CD4-positive, alpha-beta T cell treated with Interleukin-1 beta for 1 hour (primary cell): ENCODE measurements around the gene KLK15.
A peak's percentile ranks its signal among the peaks of the same experiment; 100 is the strongest.
"Not testable (repeated sequence)": the region's sequence is repeated elsewhere in the genome, so short reads cannot be mapped to it uniquely, and the experiment has no call there.

Source experiments
- DNase-seq, 2 donors: peaks; one replicate each; pipeline ENCODE4 v3.0.0-alpha.2; 2020 to 2022

KLK15 gene

DNA sequence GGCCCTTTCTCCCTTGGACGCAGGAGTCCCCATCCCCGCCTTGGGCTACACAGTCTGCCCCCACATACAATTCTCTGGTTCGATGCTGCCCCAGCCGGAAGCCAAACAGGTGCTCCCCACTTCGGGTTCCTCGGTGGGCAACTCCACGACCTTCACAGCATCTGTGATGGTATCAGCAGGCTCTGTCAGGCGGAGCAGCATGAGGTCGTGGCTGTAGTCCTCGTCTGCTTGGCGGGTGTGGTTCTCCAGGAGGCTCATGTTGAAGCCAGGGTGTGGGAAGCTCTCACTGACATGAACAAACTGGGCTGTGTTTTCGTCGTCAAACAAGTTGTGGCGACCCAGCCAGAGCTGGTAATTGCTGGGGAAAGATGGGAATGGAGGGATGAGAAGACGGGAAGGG, 13.3 kb downstream of the KLK15 start:
- no peak for DNase-seq

DNA sequence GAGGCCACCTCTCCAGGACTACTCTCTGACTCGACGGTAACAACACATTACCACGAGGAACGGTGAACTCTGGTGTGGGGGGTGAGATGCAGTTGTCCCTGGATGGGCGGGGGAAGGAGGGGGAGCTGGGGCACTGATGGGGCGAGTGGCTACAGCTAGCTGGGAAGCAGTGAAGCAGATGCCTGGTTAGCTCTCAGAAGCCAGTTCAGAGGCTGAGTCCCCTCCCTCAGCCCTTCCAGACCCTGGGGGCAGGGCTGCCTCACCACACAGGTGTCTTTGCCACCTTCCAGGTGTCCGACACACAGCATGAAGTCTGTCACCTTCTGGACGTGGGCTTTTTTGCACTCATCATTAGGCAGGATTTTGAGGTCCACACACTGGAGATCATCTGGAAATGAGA, 13.7 kb downstream of the KLK15 start:
- no peak for DNase-seq

DNA sequence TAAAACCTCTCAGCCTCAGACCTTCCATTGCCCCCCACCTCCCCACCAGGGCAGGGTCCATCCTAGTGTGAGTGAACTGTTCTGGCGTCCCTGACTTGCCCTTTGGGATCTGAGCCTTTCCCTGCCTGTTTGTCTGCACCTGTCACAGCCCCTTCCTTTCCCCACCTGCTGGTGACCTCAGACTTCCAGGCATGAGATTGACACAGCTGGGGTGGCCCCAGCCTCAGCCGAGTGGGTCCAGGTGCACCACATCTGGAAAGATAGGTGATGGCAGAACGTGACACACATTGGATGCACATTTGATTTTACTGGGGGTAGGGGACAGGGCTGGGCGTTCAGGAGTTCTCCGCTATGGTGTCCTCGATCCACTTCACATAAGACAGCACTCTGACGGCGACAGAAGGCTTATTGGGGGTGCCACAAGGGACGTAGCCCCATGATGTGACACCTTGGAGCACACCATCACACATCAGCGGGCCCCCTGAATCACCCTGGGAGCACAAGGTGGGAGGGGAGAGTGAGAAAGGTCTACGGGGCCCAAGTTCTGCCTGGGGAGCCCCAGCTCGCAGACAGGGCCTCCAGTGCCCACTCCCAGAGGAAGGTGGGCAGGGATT, 14.4 kb downstream of the KLK15 start:
- DNase-seq, result no peak

DNA sequence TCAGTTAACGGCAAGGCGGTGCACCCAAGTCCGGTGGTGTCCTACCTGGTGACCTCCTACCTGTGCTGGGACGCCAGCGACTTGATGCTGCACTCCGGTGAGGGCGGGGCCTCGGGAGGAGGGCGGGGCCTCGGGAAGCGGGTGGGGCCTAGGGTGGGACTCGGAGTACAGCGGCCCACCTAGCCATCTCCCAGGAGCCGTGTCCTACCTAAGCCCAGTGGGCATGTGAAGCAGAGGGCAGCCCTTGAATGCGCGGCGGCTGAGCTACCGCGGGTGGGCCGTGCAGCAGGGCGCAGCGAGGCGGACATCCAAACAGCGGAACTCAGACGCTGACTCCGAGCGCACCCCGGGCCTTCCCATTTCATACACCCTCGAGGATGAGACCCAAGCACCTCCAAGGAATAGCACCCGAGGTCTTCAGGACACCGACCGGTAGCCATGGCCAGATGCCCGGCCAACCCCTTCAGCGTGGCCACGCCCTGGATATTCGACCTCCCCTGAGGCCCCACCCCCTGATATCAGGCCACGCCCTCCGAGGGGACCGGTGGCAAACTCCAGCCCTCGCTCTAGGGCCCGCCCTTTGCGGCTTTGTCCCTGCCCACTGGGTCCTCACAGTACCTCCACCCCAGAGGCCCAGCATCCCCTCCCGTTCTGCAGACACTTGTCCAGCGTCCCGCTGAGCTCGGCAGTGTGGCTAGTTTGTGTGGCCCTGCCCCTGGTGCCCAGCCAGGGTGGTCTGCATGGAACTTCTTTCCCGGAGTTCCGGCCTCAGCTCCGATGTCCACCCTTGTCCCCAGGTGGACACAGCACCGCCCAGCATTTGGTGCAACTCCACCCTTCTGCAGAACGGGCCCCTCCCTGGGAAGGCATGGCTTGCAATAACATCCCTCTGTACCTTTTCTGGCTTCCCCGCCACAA, 15.2 kb downstream of the KLK15 start:
- peak; percentile 39 to 52 for DNase-seq

DNA sequence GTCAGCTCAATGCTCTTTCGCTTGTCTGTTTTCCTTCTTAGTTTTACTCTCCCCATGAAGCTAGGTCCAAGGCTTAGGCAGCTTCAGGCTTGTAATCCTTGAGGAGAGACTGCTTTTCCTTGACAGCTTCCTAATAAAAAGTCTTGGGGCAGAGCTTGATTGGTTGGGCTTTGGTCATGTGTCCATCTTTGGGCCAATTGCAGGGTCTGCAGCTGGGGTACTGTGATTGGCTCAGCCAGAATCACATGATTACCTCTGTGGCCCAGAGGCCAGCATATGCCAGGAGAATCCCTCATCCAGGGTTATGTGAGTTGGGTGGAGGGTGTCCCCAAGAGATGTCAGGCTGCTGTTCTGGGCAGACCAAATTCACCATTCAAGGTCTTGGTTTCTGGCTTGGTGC, 17.9 kb downstream of the KLK15 start:
- no peak for DNase-seq

DNA sequence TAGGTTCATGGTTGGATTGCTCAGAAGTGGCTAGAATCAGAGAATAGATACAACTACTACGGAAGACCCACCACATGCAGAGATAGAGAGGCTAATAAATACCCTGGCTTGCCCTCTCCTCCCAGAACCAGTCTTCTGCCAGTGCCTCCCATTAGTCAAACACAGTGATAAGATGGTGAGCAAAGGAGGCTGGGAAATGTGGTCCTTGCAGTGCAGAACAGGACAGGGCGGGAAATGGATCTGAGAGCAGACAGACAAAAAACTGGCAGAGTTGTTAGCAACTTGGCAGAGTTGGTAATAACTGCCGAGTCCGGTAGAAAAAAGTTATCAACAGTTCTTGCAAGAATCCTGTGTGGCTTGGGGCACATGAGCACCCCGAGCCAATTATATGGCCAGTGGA, 18.5 kb downstream of the KLK15 start:
- DNase-seq, result no peak

DNA sequence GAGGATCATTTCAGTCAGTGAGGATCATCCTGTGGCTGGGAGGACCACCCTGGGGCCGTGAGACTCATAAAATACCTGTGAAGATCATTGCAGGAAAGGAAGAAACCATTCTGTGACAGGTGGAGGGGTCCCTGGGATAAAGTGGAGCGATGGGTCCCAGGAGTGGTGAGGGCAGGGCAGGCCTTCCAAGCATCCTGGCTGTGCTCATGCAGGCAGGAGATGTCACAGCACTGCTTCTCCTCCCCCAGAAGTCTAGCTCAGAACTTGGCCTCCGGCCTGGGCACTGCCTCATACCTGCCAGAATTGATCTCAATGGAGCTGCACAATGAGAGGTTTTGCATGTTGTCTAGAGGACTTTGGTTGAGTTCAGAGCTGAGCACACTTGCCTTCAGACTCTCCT, 20.9 kb downstream of the KLK15 start:
- DNase-seq, result no peak

DNA sequence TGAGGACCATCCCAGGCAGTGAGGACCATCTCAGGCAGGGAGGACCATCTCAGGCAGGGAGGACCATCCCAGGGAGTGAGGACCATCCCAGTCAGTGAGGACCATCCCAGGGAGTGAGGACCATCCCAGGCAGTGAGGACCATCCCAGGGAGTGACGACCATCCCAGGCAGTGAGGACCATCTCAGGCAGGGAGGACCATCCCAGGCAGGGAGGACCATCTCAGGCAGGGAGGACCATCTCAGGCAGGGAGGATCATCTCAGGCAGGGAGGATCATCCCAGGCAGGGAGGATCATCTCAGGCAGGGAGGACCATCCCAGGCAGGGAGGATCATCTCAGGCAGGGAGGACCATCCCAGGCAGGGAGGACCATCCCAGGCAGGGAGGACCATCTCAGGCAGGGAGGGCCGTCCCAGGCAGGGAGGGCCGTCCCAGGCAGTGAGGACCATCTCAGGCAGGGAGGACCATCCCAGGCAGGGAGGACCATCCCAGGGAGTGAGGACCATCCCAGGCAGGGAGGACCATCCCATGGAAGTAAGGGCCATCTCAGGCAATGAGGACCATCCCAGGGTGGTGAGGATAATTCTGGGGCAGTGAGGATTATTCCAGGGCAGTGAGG, 21.6 kb downstream of the KLK15 start:
- not testable (repeated sequence) for DNase-seq

DNA sequence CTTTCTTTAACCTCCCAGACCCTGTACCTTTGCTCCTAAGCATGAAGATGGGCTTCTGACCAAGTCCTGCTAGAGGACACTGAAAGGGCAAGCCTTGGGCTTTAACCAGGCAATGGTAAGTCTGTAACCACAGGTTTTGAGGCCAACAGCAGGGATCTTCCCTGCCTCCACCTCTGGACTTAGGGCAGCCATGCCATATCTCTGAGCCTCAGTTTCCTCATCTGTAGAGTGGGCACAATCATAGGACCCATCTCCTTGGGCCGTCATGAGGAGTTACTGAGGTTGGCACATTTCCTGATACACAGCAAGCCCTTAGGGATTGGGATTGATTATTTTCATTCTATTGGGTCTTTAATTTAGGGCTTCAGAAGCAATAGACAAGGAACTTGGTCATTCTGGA, 24.5 kb downstream of the KLK15 start:
- no peak for DNase-seq

DNA sequence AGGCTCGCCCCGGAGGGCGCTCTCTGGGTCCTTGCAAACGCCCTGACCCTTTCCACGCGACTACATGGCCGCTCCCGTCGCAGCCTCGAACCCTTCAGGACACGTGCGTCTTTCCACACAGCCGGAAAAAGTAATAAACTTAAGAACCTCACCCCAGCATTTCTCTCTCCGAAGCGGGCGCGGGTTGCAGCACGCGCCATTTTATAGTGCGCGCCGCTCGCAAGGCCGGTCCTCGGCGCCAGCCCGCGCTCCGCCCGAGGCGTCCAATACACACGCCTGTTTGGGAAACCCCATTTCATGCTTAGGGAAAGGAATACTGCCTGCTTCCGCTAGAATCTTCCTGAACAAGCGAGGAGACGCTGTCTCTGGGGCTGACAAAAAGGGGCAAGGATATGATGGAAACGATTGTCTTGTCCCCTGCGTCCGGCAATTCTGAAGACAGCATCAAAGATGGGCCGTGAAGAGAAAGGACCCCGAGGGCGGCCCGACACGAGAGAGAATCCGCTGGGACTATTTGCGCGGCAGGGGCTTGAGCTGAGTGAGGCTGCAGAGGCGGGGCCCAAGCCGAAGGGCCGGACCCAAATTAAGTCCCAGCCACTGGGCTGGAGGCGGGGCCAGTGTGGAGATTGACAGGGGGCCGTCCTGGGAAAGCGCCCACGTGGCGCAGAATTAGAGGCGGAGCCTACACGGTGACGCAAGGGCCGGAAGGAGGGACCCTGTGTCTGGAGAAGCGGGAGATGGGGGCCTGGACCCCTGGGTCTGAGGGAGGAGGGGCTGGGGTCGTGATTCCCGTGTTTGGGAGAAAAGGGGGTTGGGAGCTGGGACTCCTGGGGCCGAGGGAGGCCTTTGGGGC, 28.7 kb downstream of the KLK15 start:
- peak; percentile 99 for DNase-seq

DNA sequence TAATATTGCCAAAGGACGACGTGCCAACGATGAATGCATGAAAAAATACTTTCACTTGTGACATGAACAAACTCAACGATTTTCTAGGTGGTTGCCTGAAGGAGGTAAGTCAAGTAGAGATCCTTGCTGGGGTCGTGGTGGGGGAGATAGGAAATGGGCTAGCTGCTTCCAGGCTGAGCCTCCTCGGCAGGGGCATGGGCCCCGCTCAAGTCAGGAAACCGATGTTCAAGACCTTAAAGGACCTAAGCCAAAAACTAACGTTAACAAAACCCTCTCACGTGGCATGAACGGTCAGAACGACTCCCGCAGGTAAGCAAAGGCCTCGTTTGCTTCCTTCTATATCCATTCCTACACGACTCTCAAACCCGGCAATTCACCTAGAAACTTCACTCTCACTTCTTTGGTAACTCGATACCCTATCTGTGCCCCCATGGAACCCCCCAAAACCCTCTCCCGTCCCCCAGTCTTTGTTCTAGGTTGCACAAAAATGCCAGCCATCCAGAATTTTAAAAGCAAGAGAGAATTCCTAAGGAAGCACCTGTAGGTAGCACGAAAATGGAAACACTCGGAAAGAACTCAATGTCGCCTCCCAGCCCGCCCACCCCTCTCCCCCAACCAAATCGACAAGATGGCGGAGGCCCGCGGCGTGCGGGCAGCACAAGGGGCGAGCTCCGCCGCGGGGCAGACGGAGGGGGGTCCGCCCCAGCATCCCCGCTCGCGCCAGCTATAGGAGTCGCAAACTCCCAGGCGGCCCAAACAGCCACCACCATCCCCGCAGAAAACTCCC, 29.5 kb downstream of the KLK15 start:
- peak; percentile 10 to 25 for DNase-seq

DNA sequence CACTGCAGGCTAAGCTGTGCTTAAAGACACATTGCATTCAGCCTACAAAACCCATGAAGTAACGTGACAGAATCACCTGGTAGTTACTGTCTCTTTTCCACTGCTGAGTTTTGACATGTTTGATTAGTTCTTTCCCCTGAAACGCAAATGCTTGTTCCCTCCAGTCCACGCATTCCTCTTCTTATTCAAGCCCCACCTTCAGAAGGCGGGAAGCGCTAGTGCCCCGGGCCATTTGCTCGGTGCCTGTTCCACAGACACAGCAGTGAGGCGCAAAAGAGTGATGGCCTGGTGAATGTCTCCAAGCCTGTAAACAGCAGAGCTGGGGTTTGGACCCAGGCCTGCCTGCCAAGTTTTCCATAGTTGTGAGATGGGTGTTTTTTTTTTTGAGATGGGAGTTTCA, 32.3 kb downstream of the KLK15 start:
- DNase-seq, result no peak

DNA sequence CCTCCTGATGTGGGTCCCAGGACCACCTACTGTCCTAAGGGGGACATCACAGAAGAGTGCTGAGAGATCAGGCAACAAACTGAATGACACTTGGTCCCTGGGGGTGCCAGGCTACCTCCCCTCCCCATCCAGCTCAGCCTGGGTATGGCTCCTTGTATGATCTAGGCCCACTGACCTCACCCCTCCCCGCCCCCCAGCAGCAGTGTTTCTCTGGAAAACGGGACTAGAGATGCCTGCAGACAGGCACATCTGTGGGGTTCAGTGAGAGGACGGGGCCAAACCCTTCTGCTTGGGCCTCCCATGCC, 33.9 kb downstream of the KLK15 start:
- DNase-seq, result no peak

DNA sequence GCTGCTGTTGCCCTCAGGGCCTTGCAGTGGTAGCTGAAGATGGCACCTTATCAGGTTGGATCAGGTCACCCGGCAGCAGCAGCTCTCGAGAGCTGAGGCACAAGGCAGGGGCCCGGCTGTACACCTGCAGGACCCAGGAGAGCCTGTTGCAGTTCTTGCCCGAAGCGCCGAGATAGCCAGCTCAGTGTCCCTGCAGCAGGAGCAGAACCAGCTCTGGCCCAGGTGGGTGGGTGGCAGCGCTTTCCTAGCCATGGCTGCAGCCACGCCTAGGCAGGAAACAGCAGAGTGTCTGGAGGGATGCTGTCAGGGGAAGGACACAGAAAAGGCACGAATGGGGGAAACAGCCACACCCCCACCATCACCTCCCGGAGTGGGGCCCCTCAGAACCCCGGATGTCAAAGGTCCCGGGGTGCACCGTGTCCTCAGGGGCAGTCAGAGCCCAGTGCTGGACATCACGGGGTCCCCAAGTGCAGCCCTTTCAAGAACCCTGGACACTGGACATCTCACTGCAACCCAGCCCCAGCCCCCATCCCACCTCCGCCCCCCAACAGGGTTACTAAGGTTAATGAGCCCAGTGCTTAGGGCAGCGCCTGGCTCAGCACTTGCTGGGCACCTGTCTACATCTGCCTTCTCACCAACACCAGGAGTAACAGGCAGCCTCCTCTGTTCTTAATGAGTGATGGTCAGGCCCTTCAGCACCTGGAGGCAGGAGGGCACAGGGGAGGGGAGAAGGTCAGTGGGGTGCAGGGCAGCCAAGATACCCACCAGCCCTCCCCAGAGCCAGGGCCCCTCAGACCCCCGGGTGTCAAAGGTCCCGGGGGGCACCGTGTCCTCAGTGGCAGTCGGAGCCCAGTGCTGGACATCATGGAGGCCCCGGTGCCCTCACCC, 34.5 kb downstream of the KLK15 start:
- no peak for DNase-seq

DNA sequence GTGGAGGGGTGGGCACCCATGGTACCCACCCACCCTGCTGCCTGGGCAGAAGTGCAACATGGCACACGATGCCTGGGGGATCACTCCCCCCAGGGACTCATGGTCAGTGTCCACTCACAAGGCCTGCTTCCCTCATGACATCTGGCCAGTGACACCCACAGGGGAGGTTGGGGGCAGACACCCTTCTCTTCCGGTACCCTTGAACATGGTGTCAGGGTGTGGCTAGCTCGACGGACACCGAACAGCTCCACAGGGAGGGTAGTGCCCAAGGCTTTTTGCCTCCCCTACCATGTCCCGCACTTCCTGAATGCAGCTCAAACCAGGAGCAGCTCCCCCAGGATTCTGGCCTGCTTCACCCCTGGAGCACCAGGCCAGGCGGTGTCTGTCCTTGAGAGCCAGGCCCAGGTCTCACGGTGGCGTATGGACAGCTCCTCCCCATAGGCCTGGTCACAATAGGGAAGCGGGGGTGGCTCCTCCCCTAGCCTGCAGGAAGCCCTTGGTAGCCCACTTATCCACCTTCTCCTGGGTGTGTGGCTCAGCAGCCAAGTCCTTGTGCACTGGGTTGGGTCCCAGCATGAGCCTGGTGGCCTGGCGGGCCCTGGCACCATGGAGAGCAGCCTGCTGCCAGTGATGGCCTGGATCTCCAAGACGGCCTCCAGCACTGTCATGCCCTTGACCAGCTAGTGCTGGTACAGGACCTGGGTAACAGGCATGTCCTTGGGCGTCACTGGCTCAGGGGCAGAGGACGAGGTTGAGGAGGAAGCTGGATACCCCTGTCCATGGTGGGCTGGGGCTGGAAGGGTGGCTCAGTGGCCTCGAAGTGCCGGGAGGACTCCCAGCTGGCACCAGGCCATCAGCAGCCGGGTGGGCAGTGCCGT, 35.4 kb downstream of the KLK15 start:
- DNase-seq, result no peak

DNA sequence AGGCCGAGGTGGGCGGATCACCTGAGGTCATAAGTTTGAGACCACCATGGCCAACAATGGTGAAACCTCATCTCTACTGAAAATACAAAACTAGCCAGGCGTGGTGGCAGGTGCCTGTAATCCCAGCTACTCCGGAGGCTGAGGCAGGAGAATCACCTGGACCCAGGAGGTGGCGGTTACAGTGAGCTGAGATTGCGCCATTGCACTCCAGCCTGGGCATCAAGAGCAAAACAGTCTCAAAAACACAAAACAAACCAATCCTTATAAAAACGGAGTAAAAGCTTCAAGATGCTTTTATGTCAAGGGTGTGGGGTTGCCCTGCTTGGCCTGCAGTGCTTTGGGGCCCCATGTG, 36.0 kb downstream of the KLK15 start:
- no peak for DNase-seq

DNA sequence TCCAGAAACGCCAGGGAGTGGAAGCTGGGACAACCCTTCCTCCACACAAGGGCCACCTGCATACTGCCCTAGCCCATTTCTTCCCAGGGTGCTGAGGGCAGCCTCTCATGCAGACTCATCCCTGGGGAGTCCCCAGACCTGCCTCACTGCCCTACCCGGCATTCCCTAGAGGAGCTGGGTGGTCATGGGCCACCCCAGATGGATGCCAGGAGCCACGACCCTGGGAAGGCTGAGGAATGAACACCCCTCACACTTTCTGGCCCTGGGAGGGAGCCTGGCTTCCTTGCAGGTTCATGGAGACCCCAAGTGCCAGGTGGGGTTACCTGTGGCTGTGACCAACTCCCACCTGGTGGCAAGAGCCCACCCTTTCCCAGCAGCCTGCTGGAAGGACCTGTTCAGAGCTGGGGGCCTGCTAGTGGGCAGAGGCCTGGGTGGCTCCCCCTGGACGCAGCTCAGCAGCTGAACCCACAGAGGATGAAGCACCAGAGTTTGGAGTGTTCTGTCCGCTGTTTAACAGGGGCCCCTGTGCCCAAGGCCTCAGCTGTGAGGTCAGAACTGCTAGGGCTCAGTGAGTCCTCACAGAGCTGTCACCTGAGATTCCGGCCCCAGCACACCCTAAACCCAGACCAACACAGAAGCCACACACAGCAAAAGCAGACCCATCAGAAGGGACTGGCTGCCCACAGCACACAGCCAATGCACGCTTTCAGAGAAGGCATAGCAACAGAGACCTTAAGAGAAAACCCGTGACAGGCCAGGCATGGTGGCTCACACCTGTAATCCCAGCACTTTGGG, 36.5 kb downstream of the KLK15 start:
- DNase-seq, result no peak

DNA sequence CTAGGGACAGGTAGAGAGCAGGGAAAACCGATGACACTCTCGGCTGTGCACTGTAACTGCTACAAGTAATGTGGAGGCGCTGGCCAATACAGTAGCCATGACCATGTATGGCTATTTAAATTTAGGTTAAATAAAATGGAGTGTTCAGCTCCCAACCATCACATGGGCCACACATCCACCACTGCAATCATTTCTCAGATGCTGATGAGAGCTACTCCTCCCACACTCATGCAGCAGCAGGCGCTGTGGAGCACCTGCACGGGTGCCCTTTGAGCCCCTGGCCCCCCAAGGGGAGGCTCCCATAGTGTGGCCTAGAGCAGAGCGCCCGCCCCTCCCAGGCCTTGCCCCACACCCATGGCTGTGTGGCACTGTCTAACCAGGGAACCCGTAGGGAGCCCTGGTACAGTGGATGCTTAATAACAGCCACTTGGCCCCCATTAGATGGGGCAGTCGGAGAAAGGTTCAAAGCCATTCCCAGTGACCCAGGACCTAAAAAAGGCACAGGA, 37.2 kb downstream of the KLK15 start:
- DNase-seq, result no peak

DNA sequence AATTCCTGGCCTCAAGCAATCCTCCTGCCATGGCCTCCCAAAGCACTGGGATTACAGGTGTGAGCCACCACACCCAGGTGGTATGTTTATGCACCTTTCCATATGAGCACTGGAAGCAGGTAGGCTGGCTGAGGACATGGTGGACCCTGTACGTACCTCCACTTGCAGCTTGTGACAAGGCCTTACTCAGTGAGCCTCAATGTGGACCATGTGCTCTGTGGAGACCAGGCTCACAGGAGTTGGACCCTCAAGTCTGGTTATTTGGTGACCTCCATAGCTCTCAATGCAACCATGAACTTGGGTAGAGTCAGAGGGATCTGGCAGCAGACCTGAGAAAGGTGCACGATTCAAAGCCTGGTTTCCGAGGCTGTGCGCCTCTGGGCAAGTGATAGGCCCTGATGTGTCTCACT, 37.7 kb downstream of the KLK15 start:
- no peak for DNase-seq
